AG08396 (cell line): ENCODE data around the gene PLS3.
"Not testable (repeated sequence)": the region's sequence is repeated elsewhere in the genome, so short reads cannot be mapped to it uniquely, and the experiment has no call there.

Source experiments
- DNase-seq: peaks from one replicate; pipeline ENCODE4 v3.0.0; 2012; ENCODE audit warnings: low spot score, mixed read lengths

The PLS3 gene

DNA sequence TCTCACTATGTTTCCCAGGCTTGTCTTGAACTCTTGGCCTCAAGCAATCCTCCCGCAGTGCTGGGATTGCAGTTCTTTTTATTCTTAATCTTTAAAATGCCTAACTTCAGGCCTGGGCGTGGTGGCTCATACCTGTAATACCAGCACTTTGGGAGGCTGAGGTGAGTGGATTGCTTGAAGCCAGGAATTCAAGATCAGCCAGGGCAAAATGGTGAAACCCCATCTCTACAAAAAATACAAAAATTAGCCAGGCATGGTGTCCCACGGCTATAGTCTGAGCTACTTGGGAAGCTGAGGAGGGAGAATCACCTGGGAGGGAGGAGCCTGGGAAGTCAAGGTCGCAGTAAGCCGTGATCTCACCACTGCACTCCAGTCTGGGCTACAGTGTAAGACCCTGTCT, 45.9 kb downstream of the PLS3 start:
- DNase-seq = no peak

DNA sequence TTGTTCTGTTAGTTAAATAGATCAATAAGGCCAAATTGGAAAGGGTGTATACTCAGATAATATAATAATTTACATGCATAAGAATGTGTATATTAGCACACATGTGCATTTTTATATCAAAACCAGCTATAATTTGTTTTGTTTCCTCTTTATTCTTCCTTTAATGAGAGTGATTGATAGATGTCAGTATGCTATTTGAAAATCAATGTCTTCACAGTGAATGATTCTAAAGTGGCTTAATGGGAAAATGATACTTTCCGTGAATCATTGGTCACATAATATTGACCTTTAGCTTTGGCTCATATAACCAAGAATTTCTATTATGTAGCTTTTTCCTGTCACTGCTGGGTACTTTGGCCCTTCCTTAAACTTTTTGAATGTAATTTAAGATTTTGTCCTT, 48.6 kb downstream of the PLS3 start:
- DNase-seq = no peak

DNA sequence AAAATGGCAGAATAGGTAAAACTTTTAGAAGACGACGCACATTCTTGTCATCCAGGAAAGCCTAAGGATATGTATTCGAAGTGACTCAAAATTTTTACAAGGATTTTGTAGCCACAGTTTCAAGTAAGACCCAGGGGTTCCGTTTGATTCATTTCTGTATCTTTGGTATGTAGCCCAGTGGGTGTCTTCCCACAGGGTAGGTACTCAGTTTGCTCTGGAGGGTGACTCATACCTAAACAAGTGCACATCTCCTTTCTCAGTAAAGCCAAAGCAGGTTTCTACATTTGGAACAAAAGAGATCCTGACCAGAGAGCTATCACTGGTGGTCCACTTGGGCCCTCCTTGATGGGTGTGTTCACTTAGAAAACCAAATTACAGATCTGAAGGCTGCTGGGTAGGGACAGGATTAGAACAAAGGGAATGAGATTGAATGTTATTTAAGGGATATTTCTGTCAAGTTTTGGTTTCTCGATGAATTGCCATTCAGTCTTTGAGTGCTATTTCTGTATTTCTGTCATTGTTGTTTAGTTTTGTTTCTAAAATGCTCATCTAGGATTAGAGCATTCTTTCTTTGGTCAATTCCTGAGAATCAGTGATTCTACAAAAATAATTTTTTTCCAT, 56.1 kb downstream of the PLS3 start:
- peak; percentile 14 for DNase-seq

DNA sequence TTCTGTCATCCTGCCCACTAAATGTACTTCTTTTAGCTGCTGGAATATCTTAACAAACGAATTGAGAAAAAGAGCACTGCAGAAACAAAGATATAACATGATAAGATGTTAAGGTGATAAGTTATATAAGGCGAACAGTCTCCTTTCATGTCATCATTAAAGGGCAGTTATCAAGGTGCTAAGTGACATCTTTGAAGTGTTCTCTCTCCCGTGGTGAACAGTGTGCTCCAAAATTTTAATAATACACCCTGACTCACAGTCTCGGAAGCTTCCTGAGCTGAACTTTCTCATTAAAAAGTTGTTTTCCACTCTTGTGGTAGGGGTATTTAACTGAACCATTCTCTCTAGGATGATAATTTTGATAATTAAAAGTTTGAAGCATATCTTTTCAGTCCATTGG, 61.6 kb downstream of the PLS3 start:
- DNase-seq = no peak

DNA sequence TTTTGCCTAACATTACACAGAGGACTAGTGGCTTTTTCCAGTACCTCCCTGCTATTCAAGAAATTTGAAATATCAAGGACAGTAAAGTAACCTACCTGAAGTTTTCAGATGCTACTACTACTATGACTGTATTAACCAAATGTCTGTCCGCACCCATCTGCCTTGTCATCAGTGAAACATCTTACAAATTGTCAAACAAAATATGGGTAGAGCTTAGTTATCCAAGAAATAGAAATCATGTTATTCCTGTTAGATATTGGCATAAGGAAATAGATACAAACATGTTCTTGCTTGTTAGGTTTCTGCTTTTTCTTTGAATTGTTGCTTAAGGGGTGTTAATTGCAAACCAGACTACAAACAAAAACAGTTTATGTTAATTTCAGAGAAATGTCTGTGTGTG, 63.9 kb downstream of the PLS3 start:
- no peak for DNase-seq

DNA sequence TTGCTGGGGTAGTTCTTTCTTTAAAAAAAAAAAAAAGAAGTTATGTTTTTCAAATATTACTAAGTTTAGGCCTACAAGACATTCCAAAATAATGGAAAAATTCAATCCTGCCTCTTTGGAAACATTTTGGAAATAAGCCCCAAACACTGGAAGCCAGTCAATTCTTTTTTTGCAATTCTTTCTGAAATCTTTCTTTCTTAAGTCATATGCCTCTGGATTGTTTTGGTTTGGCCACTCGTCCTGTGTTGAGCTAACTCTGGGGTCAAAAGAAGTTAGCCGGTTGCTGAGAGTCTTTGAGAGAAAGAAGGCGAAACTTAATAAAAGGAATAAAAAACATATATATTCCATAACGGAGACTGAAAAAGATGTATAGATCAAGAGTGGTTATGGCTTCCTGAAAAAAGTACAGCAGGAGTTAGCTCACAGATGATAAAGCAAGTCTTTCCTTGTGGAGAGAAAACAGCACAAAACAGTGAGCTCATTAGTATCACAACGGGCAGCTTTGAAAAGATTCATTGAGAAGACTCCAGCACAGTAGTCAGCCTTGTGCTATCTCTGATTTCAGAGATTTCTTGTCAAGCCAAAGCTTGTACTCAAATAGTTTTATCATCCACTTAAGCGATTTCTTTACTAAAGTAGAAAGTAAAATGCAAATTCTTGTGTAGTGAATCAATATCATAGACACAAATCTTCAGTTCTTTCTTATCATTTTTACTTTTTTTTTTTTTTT, 64.8 kb downstream of the PLS3 start:
- peak; percentile 6 for DNase-seq

DNA sequence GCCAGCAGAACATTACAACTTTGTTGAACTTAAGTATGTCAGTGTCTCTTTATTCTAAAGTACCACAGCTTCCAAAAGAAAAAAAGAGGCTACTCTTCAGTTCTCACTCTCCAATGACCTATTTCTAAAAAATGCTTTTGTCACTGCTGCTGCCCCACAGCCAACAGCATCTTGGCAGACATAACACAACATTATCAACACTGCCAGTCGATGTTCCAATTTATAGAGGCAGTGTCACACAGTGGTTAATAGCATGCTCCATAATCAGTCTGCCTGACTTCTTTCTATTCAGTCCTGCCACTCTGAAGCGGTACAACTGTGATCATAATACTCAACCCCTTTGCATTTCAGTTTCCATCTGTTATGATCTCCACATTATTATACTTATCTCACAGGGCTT, 69.2 kb downstream of the PLS3 start:
- DNase-seq = no peak

DNA sequence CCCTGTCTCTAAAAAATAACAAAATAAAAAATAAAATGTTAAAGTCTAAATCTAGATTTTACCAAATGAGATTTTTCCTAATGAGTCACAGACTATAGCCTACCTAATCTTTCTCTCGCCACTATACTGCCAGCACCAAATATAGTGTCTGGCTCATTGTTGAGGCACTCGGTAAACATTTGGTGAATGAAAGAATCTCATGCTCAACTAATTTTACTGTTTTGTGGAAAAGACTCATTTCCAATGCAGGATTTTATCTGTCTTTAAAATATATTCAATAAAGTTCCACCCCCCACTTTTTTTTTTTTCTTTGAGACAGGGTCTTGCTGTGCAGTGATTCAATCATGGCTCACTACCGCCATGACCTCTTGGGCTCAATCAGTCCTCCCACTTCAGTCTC, 71.5 kb downstream of the PLS3 start:
- DNase-seq = no peak

DNA sequence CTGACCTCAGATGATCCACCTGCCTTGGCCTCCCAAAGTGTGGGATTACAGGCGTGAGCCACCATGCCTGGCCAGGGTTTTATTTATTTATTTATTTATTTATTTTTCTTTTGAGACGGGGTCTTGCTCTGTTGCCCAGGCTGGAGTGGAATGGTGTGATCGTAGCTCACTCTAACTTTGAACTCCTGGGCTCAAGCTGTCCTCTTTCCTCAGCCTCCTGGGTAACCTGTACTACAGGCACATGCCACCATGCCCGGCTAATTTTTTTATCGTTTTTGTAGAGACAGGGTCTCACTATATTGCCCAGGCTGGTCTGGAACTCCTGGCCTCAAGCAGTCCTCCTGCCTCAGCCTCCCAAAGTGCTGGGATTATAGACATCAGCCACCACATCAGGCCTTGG, 72.4 kb downstream of the PLS3 start:
- DNase-seq = not testable (repeated sequence)

DNA sequence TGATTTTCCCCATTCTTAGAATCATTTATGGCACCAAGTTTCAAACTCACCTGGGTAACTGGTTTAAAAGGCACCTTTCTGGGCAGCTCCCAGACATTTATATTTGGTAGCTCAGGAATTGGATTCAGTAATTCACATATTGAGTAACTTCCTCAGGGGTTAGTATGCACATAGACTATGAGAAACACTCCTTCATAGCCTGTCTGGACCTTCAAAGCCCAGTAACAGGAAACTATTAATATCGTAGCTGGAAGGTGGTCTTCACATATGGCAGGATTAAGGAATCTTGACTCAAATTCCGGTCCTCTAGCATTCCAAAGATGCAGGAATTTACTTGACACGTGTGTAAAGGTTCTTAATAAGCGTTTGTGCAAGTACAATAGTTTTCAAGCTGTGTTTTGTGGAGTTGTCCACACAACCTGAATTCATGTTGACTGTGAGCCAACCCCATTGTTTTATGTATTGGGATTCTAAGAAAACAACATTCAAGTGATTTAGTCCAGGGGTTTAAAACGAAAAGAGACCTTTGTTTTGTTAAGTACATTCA, 78.4 kb downstream of the PLS3 start:
- DNase-seq = no peak

DNA sequence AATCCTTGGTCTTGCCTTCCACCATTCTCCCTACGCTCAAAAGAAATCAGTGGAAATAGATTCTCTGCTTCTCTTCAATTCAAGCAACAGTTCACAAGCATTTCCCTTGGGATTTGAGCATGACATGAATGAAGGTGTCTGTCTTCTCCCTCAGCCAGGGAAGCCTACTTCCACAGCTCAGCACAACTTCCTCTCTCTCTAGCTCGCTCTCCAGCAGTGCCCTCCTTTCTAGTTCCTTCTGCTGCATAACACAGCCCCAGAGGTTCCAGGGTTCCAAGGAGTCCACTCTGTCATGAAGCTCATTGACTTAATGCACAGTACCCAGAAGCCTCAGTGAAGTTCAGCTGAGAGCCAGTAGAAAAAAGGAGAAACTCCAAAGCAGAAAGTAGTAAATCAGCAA, 81.3 kb downstream of the PLS3 start:
- DNase-seq = no peak

DNA sequence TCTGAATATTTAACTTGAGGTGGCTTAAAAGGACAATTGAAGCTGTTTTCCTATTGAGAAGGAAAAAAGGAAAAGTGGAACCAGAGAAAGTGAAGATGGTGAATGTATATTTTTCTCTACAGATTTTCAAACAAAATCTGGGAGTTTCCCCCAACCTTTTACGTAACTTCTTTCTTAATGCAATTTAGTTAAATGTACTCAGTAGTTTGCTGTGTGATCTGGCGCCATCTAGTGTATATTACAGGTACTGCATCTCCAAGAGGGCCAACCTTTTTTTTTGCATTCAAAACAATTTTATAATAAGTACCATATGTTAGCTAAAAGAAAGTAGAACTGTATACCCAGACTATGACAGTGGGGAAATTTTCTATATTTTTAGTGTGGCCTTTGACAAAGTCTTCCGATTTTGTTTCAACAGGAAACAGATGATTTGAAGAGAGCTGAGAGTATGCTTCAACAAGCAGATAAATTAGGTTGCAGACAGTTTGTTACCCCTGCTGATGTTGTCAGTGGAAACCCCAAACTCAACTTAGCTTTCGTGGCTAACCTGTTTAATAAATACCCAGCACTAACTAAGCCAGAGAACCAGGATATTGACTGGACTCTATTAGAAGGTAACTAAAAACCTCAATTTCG, 82.0 kb downstream of the PLS3 start:
- peak; percentile 35 for DNase-seq

DNA sequence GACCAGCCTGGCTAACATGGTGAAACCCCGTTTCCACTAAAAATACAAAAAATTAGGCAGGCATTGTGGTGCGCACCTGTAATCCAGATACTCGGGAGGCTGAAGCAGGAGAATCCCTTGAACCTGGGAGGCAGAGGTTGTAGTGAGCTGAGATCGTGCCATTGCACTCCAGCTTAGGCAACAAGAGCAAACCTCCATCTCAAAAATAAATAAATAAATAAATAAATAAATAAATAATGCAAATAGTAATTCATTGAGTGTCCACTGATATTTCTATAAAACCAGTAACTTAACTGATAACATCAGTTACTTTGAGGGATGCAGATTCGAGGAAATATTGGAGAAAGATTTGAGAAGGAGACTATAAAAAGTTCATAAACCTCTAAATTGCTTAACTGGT, 83.4 kb downstream of the PLS3 start:
- not testable (repeated sequence) for DNase-seq

DNA sequence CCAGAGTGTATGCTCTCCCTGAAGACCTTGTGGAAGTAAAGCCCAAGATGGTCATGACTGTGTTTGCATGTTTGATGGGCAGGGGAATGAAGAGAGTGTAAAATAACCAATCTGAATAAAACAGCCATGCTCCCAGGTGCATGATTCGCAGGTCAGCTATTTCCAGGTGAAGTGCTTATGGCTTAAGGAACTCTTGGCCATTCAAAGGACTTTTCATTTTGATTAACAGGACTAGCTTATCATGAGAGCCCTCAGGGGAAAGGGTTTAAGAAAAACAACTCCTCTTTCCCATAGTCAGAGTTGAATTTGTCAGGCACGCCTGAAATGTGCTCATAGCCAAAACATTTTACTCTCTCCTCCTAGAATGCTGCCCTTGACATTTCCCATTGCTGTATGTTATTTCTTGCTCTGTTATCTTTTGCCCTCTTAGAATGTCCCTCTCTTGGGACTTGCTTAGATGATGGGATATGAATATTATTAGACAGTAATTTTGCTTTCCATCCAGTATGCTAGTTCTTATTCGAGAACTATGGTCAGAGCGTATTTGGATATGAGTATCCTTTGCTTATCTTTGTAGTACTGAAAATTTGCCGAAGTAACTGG, 88.6 kb downstream of the PLS3 start:
- DNase-seq = no peak

DNA sequence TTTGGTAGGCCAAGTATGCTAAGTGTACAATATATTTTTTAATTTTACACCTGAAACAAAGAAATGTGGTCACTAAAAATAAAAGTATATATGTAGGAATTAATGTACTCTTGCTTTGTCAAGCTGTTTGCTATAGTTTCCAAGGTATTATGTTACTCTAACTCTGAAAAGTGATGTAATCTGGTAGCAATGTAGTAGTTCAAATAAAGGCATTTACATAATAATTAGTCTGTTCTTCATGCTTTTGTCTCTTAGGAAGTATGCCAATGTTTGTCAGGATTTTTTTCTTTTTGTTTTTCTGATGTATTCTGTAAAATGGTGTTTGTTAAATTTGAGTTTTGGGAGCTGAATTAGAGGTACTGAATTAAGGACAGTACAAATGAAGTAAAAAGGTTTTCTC, 89.5 kb downstream of the PLS3 start:
- DNase-seq = no peak

DNA sequence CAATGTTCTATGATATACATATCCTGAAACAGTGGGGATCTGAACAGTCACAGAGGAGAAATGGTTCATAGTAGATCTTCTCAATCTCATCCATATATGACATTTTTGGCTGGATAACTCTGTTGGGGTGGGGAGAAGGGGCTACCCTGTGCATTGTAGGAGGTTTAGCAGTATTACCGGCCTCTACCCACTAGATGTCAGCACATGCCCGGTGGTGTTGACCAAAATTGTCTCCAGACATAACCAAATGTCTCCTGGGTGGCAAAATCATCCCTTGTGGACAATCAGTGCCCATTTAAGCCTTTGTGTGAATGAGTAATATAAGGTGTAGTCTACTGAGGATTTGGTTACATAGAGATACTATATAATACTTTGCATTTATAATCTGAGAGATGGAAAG, 89.9 kb downstream of the PLS3 start:
- peak; percentile 29 for DNase-seq

DNA sequence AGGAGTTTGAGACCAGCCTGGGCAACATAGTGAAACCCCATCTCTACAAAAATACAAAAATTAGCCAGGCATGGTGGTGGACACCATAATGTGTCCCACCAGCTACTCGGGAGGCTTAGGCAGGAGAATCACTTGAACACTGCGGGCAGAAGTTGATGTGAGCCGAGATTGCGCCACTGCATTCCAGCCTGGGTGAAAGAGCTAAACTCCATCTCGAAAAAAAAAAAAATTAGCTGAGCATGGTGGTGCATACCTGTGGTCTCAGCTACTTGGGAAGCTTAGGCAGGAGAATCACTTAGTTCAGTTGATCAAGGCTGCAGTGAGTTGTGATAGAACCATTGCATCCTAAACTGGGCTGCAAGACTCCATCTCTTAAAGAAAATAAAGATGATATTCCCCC, 91.2 kb downstream of the PLS3 start:
- DNase-seq = no peak

DNA sequence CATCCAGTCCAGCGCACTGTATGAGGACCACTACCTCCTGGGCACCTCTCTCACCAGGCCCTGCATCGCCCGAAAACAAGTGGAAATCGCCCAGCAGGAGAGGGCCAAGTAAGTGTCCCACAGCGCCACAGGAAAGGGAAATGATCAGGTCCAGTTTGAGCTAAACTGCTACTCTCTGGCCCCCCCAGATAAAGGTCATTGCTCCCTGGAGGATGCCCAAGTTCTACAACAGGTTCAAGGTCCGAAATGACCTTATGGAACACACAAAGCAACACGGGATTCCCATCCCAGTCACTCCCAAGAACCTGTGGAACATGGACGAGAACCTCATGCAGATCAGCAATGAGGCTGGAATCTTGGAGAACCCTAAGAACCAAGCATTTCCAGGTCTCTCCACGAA, 104.1 kb downstream of the PLS3 start:
- DNase-seq = no peak

DNA sequence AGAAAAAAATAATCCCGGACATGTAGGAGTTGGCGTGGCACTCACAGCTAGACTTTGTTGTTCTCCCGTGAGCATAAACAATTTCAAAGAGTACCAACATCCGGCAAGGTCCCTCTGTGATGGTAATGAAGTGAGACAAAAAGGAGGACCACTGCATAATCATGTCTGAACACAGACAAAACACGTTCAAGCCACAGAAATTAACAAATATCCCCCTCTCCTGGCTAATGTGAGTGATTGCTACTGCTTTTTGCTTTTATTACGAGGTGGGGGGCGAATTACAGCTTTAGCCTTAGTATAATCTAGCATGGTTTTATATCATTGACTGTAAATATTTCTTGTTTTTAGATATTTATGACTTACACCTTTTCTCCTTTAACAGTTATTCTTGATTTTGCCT, 118.5 kb downstream of the PLS3 start:
- peak; percentile 24 for DNase-seq

DNA sequence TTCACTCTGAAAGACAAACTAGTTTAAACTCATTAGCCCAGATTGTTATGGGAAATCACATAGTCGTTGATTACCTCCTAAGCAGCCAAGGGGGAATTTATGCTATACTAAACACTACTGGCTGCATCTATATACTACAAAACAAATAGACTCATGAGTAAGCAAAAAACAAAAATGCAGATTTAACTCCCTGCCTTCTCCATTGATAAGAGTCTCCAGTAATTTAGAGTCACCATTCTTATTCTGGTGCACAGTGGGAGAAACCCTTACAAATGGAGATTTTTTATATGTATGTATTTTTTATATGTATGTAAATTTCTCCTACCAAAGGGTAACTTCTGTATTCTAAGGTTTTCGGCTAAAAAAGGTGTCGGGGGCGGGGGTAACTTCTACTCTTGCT, 126.6 kb downstream of the PLS3 start:
- DNase-seq = no peak

DNA sequence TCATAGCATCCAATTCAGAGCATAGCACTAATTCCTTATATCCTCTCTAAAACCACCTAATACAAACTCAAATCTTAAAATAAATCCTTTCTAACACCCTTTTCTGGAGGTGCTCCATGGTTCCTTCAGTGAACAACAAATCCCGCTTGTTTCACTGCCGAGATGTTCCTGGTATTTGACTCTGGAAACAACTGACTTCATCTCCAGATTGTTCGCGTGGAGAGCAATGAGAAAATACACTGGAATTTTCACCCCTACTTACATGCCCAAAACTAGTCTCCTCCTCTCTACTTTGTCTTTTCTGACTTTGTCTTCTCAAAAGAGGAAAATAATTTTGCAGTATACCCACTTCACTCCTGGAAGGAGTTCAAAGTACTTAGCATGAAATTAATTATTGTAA, 129.0 kb downstream of the PLS3 start:
- DNase-seq = no peak

DNA sequence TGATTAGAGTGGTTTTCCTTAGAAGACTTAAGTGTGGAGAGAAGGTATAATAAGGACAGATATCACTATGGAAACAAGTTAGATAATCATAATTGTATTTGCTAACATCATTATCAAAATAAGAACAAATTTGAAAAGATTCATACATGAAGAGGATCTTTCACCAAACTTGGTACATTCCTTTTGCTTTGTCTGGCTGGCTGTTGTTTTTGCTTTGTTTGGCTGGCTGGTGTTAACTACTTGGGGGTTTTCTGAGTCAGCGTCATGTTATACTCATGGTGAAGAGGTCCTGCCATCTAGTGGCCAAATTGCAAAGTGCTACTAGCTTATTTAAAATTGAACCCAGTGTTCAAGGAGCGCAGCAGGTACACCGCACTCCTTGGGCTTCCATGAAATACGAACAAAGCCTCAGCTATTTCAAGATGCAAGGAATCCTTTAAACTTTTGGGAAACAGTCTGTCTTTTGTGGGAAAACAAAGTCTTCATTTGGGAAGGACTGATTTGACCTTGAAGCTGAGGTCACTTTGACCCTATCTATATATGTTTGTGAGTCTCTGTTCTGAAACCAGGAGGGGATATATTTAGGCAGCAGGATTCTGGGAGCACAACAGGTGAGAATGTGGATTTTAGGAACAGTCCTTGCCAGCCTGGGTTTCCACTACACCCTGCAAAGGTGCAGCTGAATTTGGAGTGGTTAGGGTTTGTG, 129.7 kb downstream of the PLS3 start:
- peak; percentile 67 for DNase-seq
